Measurements from ENCODE around the gene GLT1D1. TPM values are rescaled to one million over a fixed set of nuclear protein-coding genes. Genes with fewer than 3 reads are reported as not detected.

Gene GLT1D1
- total RNA-seq, 2 donors from 2014 or later, result 0.17 to 0.45 TPM

DNA sequence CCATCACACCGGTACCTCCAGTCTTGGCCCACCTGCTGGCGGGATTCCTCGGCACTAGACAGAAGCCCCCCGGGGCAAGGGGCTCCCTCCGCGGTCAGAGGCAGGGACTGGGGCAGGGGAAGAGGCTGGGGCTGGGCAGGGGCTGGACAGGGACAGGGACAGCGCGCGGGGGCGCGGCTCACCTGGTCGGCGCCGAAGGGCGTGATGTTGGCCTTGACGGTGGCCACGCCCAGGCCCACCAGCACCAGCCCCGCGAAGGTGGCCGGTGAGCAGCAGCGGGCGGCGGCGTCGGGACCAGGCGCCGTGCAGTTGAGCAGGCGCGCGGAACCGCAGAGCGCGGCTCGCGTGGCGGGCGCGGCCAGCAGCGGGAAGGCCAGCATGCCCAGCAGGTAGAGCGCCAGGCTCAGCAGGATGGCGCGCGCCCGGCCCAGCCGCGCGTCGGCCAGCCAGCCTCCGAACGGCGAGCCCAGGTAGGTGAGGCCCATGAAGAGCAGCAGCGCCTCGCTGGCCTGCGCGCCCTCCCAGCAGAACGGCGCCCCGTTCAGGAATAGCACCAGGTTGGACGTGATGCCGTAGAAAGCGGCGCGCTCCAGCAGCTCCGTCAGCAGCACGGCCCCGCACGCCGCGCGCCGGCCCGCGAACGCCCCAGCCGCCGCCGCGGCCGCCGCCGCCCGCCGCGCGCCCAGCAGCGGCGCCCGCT is 29.9 kb upstream of the GLT1D1 start:
- Histone ChIP-seq H3K27ac (peak overlapping the region; percentile 82), H3K9ac (ENCODE audit: low read depth in 2 of 2, low read length in 2 of 2) (peak overlapping the region; percentile 84 to 99), H3K36me3 (no peaks in the 10 kb centered on the region), H3K4me3 (peak overlapping the region; percentile 95), H3K9me3 (no peaks in the 10 kb centered on the region), H3K4me1 (peaks cover 4% of the 10 kb centered on the region), H3K27me3 (no peaks in the 10 kb centered on the region)
- intact Hi-C loops (cut with DNase I), result no loop called here
- DNase-seq, result peak; percentile 40
- no peak for TF ChIP-seq CTCF (IDR thresholded peaks at IDR 0.05)

DNA sequence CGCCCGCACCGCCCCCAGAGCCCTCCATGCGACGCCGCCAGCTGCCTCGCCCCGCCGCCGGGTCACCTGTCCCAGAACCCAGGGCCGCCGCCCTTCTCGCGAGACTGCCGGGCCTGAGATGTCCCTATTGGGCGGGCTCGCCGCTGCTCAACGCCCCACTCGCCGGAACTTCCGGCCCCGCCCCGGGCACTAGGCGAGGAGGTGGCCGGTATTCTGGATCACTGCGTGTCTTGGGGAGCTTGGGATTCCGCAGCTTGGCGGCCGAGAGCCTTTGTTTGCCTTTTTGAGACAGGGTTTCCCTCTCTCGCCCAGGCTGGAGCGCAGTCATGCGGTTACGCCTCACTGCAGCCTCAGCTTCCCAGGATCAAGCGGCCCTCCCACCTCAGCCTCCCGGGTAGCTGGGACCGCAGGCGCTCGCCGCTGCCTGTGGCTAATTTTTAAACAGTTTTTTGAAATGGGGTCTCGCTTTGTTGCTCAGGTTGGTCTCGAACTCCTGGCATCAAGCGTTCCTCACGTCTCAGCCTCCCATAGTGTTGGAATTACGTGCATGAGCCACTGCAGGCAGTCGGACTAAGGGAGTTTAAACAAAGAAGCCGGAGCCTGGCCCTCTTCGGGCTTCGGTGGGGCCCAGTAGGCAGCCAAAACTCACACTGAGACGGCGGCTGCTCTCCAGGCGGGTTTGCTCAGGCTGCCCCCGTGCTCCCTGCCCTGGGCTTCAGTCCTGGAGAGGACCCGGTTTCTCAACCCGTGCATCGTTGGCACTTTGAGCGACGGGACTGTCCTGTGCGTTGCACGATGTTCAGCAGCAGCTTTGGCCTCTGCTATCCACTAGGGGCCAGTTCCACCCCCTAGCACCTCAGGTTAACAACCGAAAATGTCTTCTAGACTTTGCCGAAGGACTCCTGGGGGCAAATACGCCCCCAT is 29.1 kb upstream of the GLT1D1 start, which contains the start of gene SLC15A4:
TSS of gene SLC15A4 (minus strand) at position 43 of the 924 bp plus-strand sequence. CDS start at position 28, 15 bp downstream.
- peak within 1 kb of the TSS; percentile 82 for H3K27ac ChIP-seq
- H3K9me3 ChIP-seq, result no peaks in the 10 kb centered on the region
- no peaks in the 10 kb centered on the region for H3K4me1 ChIP-seq
- intact Hi-C loops (cut with DNase I), result no loop called here
- H3K9ac ChIP-seq (ENCODE audit: low read depth in 2 of 2, low read length in 2 of 2), result peak within 1 kb of the TSS; percentile 88 to 99
- no peaks in the 10 kb centered on the region for H3K36me3 ChIP-seq
- TF ChIP-seq CTCF (IDR thresholded peaks at IDR 0.05), result no peak
- peak within 1 kb of the TSS; percentile 95 for H3K4me3 ChIP-seq
- no peaks in the 10 kb centered on the region for H3K27me3 ChIP-seq
- peak; percentile 98 for DNase-seq

DNA sequence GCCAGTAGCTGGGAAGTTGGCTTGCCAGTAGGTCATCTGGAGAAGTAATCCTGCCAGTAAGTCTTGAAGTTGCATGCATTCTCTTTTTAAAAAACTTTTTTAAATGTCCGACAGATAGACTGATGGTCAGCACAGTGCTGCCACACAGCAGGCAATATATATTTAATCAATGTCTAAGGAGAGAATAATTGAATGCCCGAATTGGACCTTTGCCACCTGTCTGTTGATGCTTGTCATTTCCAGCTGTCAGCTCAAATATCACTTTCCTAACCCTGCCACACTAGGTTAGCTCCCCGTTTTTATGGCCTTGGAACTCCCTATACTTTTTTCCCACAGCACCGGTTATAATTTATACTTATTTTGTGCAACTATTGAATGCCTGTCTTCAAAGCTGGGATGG is 27.4 kb upstream of the GLT1D1 start:
- H3K9ac ChIP-seq (ENCODE audit: low read depth in 2 of 2, low read length in 2 of 2), result no peak overlapping the region
- no peaks in the 10 kb centered on the region for H3K9me3 ChIP-seq
- H3K27ac ChIP-seq, result no peak overlapping the region
- H3K36me3 ChIP-seq, result no peaks in the 10 kb centered on the region
- H3K4me3 ChIP-seq, result no peak overlapping the region
- H3K4me1 ChIP-seq, result no peaks in the 10 kb centered on the region
- intact Hi-C loops (cut with DNase I), result no loop called here
- DNase-seq, result no peak
- H3K27me3 ChIP-seq, result no peaks in the 10 kb centered on the region
- no peak for TF ChIP-seq CTCF (IDR thresholded peaks at IDR 0.05)

GRCh38 chr12:128827724-128828123 is 25.6 kb upstream of the GLT1D1 start:
- Histone ChIP-seq H3K4me1 (no peaks in the 10 kb centered on the region), H3K4me3 (no peak overlapping the region), H3K27ac (no peak overlapping the region), H3K9ac (ENCODE audit: low read depth in 2 of 2, low read length in 2 of 2) (no peak overlapping the region), H3K27me3 (no peaks in the 10 kb centered on the region), H3K36me3 (no peaks in the 10 kb centered on the region), H3K9me3 (no peaks in the 10 kb centered on the region)
- DNase-seq, result no peak
- no peak for TF ChIP-seq CTCF (IDR thresholded peaks at IDR 0.05)
- intact Hi-C loops (cut with DNase I), result no loop called here

GRCh38 chr12:128829861-128830504 is 23.3 kb upstream of the GLT1D1 start:
- H3K36me3 ChIP-seq, result no peaks in the 10 kb centered on the region
- H3K9ac ChIP-seq (ENCODE audit: low read depth in 2 of 2, low read length in 2 of 2), result peak overlapping the region in 1 of 2 donors; percentile 35
- intact Hi-C loops (cut with DNase I), result no loop called here
- H3K9me3 ChIP-seq, result no peaks in the 10 kb centered on the region
- TF ChIP-seq CTCF (IDR thresholded peaks at IDR 0.05), result no peak
- no peaks in the 10 kb centered on the region for H3K4me1 ChIP-seq
- H3K27ac ChIP-seq, result no peak overlapping the region
- H3K4me3 ChIP-seq, result no peak overlapping the region
- DNase-seq, result no peak
- H3K27me3 ChIP-seq, result no peaks in the 10 kb centered on the region

Measured in colonic mucosa (tissue), 4 donors.